KMS-11 (cell line): ENCODE data around the gene APOA4.

Source experiments
- H2AFZ ChIP-seq: fragments of 200-600 bp; sonication (generic); 2 replicates; pipeline ENCODE4 v1.6.1; 2016; ENCODE audit warnings: antibody characterized with exemption, mixed run types, low read depth
- H3K27ac ChIP-seq: fragments of 200-600 bp; sonication (generic); 2 replicates; pipeline ENCODE4 v1.6.1; 2016; ENCODE audit warnings: mild to moderate bottlenecking, mixed run types
- H3K27me3 ChIP-seq: fragments of 200-600 bp; sonication (generic); 2 replicates; pipeline ENCODE4 v1.6.1; 2017; ENCODE audit warnings: mild to moderate bottlenecking, low read depth, mixed run types, moderate library complexity; ENCODE audit not compliant: insufficient read depth
- H3K36me3 ChIP-seq: fragments of 200-600 bp; sonication (generic); 2 replicates; pipeline ENCODE4 v1.6.1; 2017; ENCODE audit warnings: mild to moderate bottlenecking, mixed run types; ENCODE audit not compliant: insufficient read depth
- H3K4me1 ChIP-seq: fragments of 200-600 bp; sonication (generic); 2 replicates; pipeline ENCODE4 v1.6.1; 2016; ENCODE audit warnings: mild to moderate bottlenecking, low read depth, mixed run types; ENCODE audit not compliant: poor library complexity, severe bottlenecking
- H3K4me2 ChIP-seq: fragments of 200-600 bp; sonication (generic); 2 replicates; pipeline ENCODE4 v1.7.0; 2016; ENCODE audit warnings: mild to moderate bottlenecking, mixed run types
- H3K4me3 ChIP-seq: fragments of 200-600 bp; sonication (generic); IDR thresholded peaks from 2 replicates; pipeline ENCODE4 v1.6.1; 2017; ENCODE audit warnings: low read depth, low read length, mixed read lengths; ENCODE audit not compliant: insufficient read depth
- H3K79me2 ChIP-seq: fragments of 200-600 bp; sonication (generic); 2 replicates; pipeline ENCODE4 v1.6.1; 2016; ENCODE audit warnings: low read depth, mixed run types; ENCODE audit not compliant: insufficient read depth
- H3K9ac ChIP-seq: fragments of 200-600 bp; sonication (generic); 2 replicates; pipeline ENCODE4 v1.6.1; 2016; ENCODE audit warnings: mild to moderate bottlenecking, mixed run types
- H4K20me1 ChIP-seq: fragments of 200-600 bp; sonication (generic); 2 replicates; pipeline ENCODE4 v1.6.1; 2016; ENCODE audit warnings: mild to moderate bottlenecking, mixed run types; ENCODE audit not compliant: insufficient read depth
- TF ChIP-seq, protein P1 (sequence below): fragments of 200-600 bp; sonication (generic); conservative IDR thresholded peaks from 2 replicates; pipeline ENCODE4 v1.6.1; 2017; ENCODE audit warnings: low read depth, mild to moderate bottlenecking, antibody characterized with exemption, low read length, moderate library complexity, mixed read lengths

APOA4 gene

GRCh38 chr11:116819049-116819448 is 4.1 kb downstream of the APOA4 start:
- no peaks in the 10 kb centered on the region for H3K79me2 ChIP-seq
- no peak overlapping the region for H3K4me3 ChIP-seq
- no peaks in the 10 kb centered on the region for H4K20me1 ChIP-seq
- no peaks in the 10 kb centered on the region for H3K27me3 ChIP-seq
- H3K36me3 ChIP-seq, result no peaks in the 10 kb centered on the region
- no peak overlapping the region for H3K27ac ChIP-seq
- no peak overlapping the region for H3K4me2 ChIP-seq
- TF ChIP-seq, protein P1, sequence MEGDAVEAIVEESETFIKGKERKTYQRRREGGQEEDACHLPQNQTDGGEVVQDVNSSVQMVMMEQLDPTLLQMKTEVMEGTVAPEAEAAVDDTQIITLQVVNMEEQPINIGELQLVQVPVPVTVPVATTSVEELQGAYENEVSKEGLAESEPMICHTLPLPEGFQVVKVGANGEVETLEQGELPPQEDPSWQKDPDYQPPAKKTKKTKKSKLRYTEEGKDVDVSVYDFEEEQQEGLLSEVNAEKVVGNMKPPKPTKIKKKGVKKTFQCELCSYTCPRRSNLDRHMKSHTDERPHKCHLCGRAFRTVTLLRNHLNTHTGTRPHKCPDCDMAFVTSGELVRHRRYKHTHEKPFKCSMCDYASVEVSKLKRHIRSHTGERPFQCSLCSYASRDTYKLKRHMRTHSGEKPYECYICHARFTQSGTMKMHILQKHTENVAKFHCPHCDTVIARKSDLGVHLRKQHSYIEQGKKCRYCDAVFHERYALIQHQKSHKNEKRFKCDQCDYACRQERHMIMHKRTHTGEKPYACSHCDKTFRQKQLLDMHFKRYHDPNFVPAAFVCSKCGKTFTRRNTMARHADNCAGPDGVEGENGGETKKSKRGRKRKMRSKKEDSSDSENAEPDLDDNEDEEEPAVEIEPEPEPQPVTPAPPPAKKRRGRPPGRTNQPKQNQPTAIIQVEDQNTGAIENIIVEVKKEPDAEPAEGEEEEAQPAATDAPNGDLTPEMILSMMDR, result no peak
- H3K4me1 ChIP-seq, result no peaks in the 10 kb centered on the region
- no peak overlapping the region for H2AFZ ChIP-seq
- H3K9ac ChIP-seq, result no peak overlapping the region

- Histone ChIP-seq H4K20me1 (no peaks in the 10 kb centered on the region), H3K79me2 (no peaks in the 10 kb centered on the region), H3K36me3 (no peaks in the 10 kb centered on the region), H3K27me3 (no peaks in the 10 kb centered on the region), H3K4me3 (no peak overlapping the region), H3K4me1 (no peaks in the 10 kb centered on the region), H3K9ac (no peak overlapping the region), H2AFZ (no peak overlapping the region), H3K27ac (no peak overlapping the region), H3K4me2 (no peak overlapping the region)
- TF ChIP-seq, protein P1, result no peak
These were observed 8.6 kb downstream of the APOA4 start for GRCh38 chr11:116814502-116814901.

DNA sequence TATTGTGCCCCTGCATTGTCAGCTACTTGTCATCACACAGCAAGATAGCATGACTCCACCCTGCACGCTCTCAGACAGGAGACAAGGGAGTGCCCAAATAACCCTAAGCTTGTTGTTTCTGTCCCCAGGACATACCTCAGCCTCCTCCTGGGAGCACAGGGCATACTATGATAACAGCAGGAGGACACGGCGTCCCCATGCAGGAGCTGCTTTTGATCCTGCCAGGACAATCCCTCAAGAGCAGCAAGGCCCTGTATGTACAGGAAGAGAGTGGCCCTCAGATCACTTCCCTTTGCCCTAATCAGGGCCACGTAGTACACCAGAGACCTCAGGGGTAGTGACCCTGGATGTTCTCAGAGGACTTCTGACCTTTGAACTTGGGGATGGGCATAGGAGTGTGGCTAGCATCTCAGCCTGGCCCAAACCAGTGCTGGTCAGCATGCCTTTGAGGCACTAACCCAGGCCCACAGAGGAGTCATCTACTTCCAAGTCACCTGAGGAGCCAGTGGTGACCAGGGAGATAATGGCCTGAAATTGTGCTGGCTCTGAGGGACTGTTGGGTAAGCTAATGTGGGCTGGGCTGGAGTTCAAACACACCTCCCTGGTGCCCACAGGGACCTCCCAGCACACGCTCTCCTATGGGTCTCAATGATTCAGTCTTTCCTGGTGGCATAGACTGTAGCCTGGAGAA is 9.2 kb downstream of the APOA4 start:
- TF ChIP-seq, protein P1, result no peak
- H3K36me3 ChIP-seq, result no peaks in the 10 kb centered on the region
- no peak overlapping the region for H3K9ac ChIP-seq
- no peaks in the 10 kb centered on the region for H4K20me1 ChIP-seq
- H3K4me1 ChIP-seq, result no peaks in the 10 kb centered on the region
- H3K4me3 ChIP-seq, result no peak overlapping the region
- no peak overlapping the region for H3K27ac ChIP-seq
- no peaks in the 10 kb centered on the region for H3K27me3 ChIP-seq
- no peaks in the 10 kb centered on the region for H3K79me2 ChIP-seq
- no peak overlapping the region for H3K4me2 ChIP-seq
- H2AFZ ChIP-seq, result no peak overlapping the region

DNA sequence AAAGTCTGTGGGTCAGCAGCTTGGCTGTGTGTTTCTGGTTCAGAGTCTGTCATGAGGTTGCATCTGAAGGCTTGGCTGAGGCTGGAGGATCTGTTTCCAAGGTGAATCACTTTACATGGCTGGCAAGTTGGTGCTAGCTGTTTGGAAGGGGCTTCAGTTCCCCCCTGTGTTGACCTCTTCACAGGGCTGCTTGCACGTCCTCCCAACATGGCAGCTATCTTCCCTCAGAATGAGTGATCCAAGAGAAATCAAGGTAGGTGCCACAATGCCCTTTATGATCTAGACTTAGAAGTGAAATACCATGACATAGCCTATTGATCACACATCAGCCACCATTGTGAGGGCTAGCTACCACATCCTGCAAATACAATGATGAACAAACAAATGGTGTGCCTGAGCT is 9.9 kb downstream of the APOA4 start:
- Histone ChIP-seq H3K4me3 (no peak overlapping the region), H3K27ac (no peak overlapping the region), H3K9ac (no peak overlapping the region), H3K4me2 (no peak overlapping the region), H3K36me3 (no peaks in the 10 kb centered on the region), H3K4me1 (no peaks in the 10 kb centered on the region), H3K79me2 (no peaks in the 10 kb centered on the region), H2AFZ (no peak overlapping the region), H4K20me1 (no peaks in the 10 kb centered on the region), H3K27me3 (no peaks in the 10 kb centered on the region)
- TF ChIP-seq, protein P1, result no peak
